NCI-H146 treated with DMSO at 0.1 percent for 48 hours (cell line): ENCODE data around the gene HLA-DMB.
A peak's percentile ranks its signal among the peaks of the same experiment; 100 is the strongest.

ENCODE experiments used
- DNase-seq: peaks from one replicate; lab custom pipeline; 2025; ENCODE audit not compliant: unreplicated experiment; lab: John Stamatoyannopoulos, UW

HLA-DMB gene

GRCh38 chr6:32931211-32931610 is 9.6 kb downstream of the HLA-DMB start:
- no peak for DNase-seq

DNA sequence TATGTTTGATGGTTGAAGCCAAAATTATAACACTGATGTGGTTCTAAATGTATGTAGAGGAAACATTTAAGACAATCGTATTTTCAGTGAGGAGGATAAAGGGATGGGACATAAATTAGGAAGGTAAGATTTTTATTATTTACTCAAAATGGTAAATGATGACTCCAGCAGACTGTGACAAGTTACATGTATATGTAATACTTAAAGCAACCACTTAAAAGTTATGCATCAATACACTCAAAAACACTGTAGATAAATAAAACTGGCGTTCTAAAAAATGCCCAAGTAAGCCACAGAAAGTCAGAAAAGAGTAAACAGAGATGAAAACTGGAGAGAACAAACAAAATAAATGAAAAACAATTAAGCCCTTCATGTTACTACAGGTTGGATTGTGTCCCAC is 18.7 kb downstream of the HLA-DMB start:
- no peak for DNase-seq

DNA sequence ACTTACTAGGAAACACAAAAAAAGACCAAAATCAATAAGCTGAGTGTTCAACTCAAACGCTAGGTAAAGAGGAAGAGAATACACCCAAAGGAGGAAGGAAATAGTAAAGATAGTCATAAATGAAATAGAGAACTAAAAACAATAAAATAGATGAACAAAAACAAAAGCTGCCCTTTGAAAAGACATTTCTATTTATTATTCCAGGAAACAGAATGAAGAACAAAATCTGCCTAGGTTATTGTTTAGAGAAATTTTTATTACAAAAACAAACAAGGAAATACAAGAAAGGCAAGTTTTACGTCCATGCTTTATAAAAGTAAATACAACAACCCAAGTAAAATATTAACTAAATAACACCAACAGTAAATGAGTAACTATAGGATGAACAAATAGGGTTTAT is 20.1 kb downstream of the HLA-DMB start:
- no peak for DNase-seq

DNA sequence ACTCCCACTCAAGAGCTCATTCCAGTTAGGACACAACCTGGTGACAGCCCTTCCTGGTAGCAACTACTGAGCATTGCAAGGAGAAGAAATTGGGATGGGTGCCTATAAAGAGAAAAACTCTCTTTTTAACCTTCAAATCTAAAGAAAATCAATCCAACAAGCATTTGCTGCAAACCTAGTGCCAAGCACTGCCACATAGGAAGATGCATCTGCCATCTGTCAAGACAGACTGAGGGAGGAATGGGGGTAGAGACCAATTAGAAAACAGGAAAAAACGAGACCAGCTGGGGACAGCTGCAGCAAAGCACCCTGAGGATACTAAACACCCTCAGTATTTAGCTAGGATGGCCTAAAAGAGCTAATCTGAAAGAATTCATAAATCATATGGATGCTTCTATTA is 27.9 kb downstream of the HLA-DMB start:
- no peak for DNase-seq

- no peak for DNase-seq
These were observed 31.9 kb downstream of the HLA-DMB start for GRCh38 chr6:32908897-32909296.

DNA sequence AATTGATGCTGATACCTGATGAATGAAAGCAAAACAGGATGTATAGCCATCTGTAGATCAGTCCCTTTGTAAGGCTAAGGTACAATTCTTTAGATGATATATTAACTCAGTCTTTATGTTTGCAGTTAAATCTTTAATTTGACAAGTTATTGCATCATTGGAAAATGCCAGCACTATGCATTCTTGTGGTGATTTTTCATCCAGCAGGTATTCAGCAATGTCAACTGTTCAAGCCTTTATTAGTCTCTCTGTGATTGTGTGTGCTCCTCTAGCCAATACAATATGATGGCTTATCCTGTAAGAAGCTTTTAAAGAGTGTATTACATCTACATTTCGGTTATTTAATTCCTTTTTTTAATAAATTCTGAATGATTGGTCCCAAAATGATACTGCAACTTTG is 34.3 kb downstream of the HLA-DMB start:
- no peak for DNase-seq

- DNase-seq, result no peak
These were observed 35.8 kb downstream of the HLA-DMB start for GRCh38 chr6:32905078-32905477.

DNA sequence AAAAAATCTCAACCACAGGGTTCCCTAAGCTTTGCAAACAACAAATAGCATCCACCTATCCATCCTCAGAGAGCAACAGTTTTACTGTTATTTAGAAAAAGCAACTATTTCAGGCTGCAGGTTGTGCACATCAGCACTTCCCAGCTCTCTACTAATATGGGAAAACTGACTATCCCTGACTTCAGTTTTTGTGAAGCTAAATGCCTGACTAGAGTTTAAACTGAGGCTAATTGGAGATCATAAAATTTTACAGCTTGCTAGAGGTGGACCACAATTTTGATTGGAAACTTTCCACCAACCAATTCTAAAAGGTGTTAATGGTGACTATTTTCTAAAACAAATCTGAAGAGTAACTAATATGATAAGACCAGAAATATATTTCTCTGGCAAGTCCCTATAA is 36.9 kb downstream of the HLA-DMB start:
- DNase-seq, result no peak

- DNase-seq, result no peak
These were observed 45.9 kb downstream of the HLA-DMB start for GRCh38 chr6:32895006-32895345.

- DNase-seq, result peak; percentile 82
These were observed 46.5 kb downstream of the HLA-DMB start for GRCh38 chr6:32894085-32895005.

DNA sequence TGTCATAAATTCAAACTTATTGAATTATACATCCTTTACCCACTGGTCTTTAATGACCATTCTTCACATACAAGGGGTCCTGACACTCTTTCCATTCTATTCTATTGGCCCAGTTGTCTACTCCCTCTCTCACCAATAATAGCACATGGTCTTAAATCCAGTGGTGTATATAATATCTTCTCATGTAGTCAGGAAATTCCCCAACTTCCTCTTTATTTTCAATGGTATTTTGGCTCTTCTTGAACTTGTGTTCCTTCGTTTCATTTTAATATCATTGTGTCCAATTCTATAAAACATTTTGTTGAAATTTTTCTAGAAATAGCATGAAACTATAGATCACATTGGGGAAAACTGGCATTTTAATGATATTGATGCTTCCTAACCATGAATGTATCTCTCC is 50.0 kb downstream of the HLA-DMB start:
- no peak for DNase-seq

DNA sequence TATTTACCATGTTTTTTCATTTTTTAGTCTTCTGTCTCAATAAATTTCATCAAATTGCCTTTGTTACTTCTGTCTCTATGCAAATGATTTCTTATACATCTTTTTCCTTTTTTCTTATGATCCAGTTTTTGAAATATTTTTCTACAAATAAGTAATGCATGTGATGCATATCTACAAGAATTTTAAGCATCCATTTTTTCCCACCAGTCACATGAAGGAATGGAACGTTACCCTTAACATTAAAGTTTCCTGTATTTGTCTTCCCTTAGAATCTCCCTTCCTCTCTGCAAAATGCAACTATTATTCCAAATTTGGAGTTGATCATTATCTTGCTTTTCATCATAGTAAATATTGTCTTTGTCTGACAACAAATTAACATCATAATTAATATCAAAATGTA is 51.3 kb downstream of the HLA-DMB start:
- no peak for DNase-seq

GRCh38 chr6:32888576-32888975 is 52.3 kb downstream of the HLA-DMB start:
- DNase-seq, result no peak

DNA sequence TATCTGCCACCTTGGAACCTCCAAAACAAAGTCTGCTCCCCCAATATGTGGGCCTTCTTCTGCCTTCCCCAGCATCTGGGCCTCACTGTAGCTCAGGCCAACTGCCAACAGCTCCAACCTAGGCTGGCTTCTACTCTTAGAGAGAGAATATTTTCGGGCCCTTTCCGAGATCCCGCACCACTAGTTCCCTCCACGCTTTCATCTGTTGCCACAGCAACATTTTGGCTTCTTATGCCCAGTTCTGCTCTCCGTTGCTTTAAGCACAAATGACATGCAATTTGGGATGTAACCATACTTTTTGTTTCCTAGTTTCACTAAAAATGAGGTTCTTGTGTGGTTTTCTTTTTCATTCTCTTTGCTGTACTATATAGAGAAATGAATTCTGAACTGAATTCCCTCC is 53.2 kb downstream of the HLA-DMB start:
- DNase-seq, result no peak

DNA sequence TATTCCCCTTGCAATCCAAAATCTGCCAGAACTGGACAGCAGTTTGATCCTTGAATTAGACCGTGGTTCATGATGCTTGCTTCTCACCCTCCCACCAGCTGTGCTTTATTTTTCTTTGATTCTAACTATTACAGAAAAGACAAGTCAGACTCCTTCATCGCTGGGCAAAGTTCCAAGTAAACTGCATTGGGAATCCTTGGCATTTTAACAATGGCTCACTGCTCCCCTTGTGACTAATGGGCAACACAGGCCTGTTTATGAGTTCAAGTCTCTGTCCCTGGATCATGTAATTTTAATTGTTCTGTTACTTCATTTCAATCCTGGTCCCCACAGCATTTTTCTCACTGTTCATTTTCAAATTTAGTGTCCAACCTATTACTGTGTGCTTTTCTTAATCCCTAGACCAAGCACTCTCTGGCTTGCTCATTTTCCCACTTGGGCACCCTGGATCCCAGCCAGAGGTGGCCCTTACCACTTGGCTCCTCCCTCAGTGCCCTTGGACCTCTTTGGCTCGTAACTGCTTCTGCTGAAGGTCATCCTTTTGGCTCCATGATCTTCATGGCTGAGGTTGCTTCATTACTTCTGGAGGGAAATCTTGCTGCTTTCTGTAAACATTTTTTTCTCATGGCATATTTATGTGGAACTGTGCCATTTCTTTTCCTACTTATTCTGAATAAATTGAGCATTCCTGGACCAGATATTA is 54.0 kb downstream of the HLA-DMB start:
- DNase-seq, result no peak

- DNase-seq, result peak; percentile 53
These were observed 55.0 kb downstream of the HLA-DMB start for GRCh38 chr6:32885698-32886286.
